AG09309 (cell line): ENCODE results near the gene PNO1.

Experiments
- DNase-seq: peaks from one replicate; pipeline ENCODE4 v3.0.0-alpha.2; 2010; ENCODE audit warnings: low read depth
- H3K4me3 ChIP-seq: 2 replicates; pipeline ENCODE4 v1.5.1; 2011; ENCODE audit warnings: mild to moderate bottlenecking, low read depth, low read length, moderate library complexity; ENCODE audit not compliant: control insufficient read depth
- TF ChIP-seq, protein P1 (sequence below): IDR thresholded peaks from 2 replicates; pipeline ENCODE4 v1.5.1; 2011; ENCODE audit warnings: mild to moderate bottlenecking, low read depth, low read length, inconsistent platforms; ENCODE audit not compliant: insufficient read depth, control insufficient read depth; ENCODE audit errors: missing control alignments

PNO1 gene

DNA sequence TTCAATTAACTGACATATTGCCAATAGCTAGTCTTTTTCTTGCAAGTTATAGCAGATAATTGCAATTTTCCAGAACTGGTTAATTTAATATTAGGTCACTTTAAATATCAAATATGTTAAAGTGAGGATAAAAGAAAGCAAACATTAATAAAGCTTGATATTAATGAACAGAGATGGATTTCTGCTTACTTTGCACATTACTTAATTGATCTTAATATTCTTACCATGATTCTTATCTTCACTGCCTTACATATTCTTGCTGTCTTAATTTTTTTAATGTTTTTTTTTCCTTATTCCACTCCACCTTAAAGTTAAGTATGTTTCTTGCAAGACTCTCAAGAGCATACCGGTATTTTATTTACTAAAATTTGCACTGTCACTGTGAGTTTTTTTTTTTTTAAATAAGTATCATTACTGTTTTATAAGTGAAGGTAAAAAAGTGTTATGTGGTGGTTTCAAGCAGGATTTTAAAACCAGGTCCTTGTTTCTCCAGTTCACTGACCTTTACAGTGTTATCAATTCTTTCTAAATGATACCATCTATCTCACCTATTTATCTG is 60.7 kb downstream of the PNO1 start:
- H3K4me3 ChIP-seq = no peak overlapping the region
- TF ChIP-seq, protein P1, sequence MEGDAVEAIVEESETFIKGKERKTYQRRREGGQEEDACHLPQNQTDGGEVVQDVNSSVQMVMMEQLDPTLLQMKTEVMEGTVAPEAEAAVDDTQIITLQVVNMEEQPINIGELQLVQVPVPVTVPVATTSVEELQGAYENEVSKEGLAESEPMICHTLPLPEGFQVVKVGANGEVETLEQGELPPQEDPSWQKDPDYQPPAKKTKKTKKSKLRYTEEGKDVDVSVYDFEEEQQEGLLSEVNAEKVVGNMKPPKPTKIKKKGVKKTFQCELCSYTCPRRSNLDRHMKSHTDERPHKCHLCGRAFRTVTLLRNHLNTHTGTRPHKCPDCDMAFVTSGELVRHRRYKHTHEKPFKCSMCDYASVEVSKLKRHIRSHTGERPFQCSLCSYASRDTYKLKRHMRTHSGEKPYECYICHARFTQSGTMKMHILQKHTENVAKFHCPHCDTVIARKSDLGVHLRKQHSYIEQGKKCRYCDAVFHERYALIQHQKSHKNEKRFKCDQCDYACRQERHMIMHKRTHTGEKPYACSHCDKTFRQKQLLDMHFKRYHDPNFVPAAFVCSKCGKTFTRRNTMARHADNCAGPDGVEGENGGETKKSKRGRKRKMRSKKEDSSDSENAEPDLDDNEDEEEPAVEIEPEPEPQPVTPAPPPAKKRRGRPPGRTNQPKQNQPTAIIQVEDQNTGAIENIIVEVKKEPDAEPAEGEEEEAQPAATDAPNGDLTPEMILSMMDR = no peak
- no peak for DNase-seq

DNA sequence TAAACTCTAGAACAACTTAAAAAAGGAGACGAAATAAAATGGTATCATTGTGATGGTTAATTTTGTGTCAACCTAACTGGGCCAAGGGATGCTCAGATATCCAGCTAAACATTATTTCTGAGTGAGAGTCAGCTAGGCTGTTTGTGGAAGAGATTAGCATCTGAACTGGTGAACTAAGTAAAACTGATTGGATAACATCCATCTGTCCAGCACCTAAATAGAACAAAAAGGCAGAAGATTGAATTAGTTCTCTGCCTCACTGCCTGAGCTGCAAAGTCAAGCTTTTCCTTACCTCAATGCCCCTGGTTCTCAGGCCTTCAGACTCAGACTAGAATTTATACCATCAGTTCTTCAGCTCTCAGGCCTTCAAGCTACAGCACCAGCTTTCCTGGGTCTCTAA is 64.6 kb downstream of the PNO1 start:
- DNase-seq = no peak
- TF ChIP-seq, protein P1 = no peak

DNA sequence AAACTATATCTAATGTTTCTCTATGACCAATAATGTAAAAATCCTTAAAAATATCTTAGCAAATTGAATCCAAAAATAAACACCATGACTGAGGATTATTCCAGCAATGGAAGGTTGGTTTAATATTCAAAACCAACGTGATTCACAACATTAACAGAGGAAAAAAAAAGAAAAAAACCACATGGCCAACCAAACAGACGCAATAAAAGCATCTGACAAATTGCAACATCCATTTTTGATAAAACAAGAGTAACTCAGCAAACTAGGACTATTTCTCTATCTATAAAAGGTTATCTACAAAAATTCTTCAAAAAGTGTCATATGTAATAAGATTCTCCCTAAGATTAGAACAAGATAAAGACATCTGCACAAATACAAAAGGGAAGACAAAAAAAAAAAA is 65.7 kb downstream of the PNO1 start:
- DNase-seq = no peak
- H3K4me3 ChIP-seq = no peak overlapping the region
- TF ChIP-seq, protein P1 = no peak

More for the DNA sequence above, 64.6 kb downstream of the PNO1 start:
- no peak overlapping the region for H3K4me3 ChIP-seq

DNA sequence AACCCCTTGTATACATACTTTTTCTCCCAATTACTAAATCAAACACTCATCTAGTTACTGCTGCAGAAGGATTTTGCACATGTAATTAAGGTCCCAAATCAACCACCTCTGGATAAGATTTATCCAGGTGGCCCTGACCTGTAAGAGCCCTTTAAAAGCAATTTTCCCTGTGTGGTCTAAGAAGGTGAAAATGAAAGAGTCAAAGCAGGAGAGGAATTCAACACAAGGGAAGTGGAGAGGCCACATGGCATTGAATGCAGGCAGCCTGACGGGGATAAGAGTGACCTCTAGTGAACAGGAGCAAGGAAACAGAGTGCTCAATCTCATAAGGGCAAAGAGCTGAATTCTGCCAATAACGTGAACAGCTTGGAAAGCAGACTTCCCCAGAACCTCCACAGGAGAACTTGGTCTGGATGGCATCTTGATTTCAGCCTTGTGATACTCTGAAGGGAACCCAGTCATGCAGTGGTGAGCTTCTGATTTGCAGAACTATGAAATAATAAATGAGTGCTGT is 67.5 kb downstream of the PNO1 start:
- H3K4me3 ChIP-seq = no peak overlapping the region
- DNase-seq = no peak
- TF ChIP-seq, protein P1 = no peak
